HEK293T (cell line): ENCODE measurements around the gene SKAP1.

ENCODE experiments used
- BHLHE40 ChIP-seq: fragments of 450-650 bp; IDR thresholded peaks from 2 replicates; pipeline ENCODE4 v1.6.1; 2016; ENCODE audit warnings: mild to moderate bottlenecking, moderate library complexity, borderline replicate concordance
- FOXA1 ChIP-seq: fragments of 450-650 bp; IDR thresholded peaks from 2 replicates; pipeline ENCODE4 v1.6.1; 2016; ENCODE audit warnings: mild to moderate bottlenecking

- no peak for TF ChIP-seq BHLHE40
- TF ChIP-seq FOXA1, result no peak
Measured at GRCh38 chr17:48297825-48298224, 132.2 kb downstream of the SKAP1 start.
